Measurements from ENCODE around the gene RXRG.

RXRG gene

GRCh38 chr1:165444897-165445370, at the start of gene RXRG:
RXRG (minus strand) TSS chr1:165445126; CDS start chr1:165444893, 233 bp downstream.
- CTCF ChIA-PET, result interaction anchor here (1.3 kb wide), 1 partner anchor 9 kb away, joined by 4 read pairs; no protein-coding TSS in a partner anchor
- POLR2A ChIA-PET, result no interaction called here
- DNase-seq (ENCODE audit: extremely low spot score), result no peak
- no peak for TF ChIP-seq CTCF (IDR thresholded peaks at IDR 0.05; ENCODE audit: control extremely low read depth, extremely low read depth, low read depth, missing control alignments)

- no peak for DNase-seq (ENCODE audit: extremely low spot score)
- CTCF ChIA-PET, result no interaction called here
- TF ChIP-seq CTCF (IDR thresholded peaks at IDR 0.05; ENCODE audit: control extremely low read depth, extremely low read depth, low read depth, missing control alignments), result no peak
- POLR2A ChIA-PET, result no interaction called here
Observed at GRCh38 chr1:165492845-165493373, 48.0 kb upstream of the RXRG start.

- DNase-seq (ENCODE audit: extremely low spot score), result no peak
- ChIA-PET CTCF (interaction anchor here (0.8 to 1.9 kb wide), 2 partner anchors 8 to 123 kb away, joined by 3 to 5 read pairs; no protein-coding TSS in a partner anchor), POLR2A (no interaction called here)
- TF ChIP-seq CTCF (IDR thresholded peaks at IDR 0.05; ENCODE audit: control extremely low read depth, extremely low read depth, low read depth, missing control alignments), result no peak
Observed at GRCh38 chr1:165490175-165490574, 45.2 kb upstream of the RXRG start.

DNA sequence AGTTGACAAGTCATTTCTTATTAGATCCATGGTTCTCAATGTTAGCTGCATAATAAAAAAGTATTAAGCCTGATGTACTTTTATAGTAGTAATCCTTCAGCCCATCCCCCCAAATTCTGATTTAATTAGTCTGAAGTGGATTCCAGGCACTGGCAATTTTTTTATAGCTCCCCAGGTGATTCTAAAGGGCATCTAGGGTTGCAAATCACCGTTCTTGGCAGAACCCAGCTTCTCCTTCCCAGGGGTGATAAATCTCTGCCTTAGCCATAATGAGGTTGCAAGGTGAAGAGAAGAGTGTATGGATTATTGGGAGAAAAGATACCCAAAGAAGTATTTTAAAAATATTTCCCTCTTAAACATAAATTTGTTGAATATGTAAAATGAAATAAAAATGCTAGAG, 43.0 kb upstream of the RXRG start:
- CTCF ChIA-PET, result interaction anchor here (0.9 kb wide), 2 partner anchors 14 to 16 kb away, joined by 3 to 4 read pairs; no protein-coding TSS in a partner anchor
- POLR2A ChIA-PET, result no interaction called here
- DNase-seq (ENCODE audit: extremely low spot score), result no peak
- no peak for TF ChIP-seq CTCF (IDR thresholded peaks at IDR 0.05; ENCODE audit: control extremely low read depth, extremely low read depth, low read depth, missing control alignments)

DNA sequence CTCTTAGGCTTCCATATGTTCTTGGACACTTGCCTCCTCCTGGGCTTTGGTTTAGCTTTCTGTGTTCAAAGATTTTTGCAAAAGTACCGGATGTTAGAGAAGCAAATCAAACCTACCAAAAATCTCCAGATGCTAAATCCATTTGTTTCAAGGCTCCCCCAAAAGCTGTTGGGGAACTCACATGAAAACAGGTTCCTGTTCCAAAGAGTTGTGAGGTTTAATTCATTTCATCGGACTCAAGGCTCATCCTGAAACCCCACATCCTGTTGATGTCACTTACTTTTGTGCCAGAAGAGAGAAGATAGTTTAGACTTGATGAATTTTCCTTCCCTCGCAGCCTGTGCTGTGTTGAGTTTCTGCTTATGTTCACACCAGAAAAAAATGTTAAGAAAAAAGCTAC, 41.7 kb upstream of the RXRG start:
- POLR2A ChIA-PET, result no interaction called here
- no peak for TF ChIP-seq CTCF (IDR thresholded peaks at IDR 0.05; ENCODE audit: control extremely low read depth, extremely low read depth, low read depth, missing control alignments)
- CTCF ChIA-PET, result interaction anchor here (1.2 kb wide), 2 partner anchors 10 to 11 kb away, joined by 3 read pairs; no protein-coding TSS in a partner anchor
- no peak for DNase-seq (ENCODE audit: extremely low spot score)

GRCh38 chr1:165485716-165486115, 40.8 kb upstream of the RXRG start:
- CTCF ChIA-PET, result no interaction called here
- POLR2A ChIA-PET, result no interaction called here
- TF ChIP-seq CTCF (IDR thresholded peaks at IDR 0.05; ENCODE audit: control extremely low read depth, extremely low read depth, low read depth, missing control alignments), result no peak
- no peak for DNase-seq (ENCODE audit: extremely low spot score)
